Loucy (cell line): Measurements from ENCODE around the gene LMF1.
"Not testable (repeated sequence)": the region's sequence is repeated elsewhere in the genome, so short reads cannot be mapped to it uniquely, and the experiment has no call there.

ENCODE experiments used
- H2AFZ ChIP-seq: fragments of 200-600 bp; sonication (generic); 2 replicates; pipeline ENCODE4 v1.6.0; 2016; ENCODE audit warnings: antibody characterized with exemption, mild to moderate bottlenecking, low read length, moderate library complexity
- H3F3A ChIP-seq: fragments of 200-600 bp; 2 replicates; pipeline ENCODE4 v1.6.0; 2016; ENCODE audit warnings: antibody characterized with exemption, low read depth, mild to moderate bottlenecking
- H3K27me3 ChIP-seq: fragments of 200-600 bp; sonication (generic); 2 replicates; pipeline ENCODE4 v1.6.1; 2014; ENCODE audit warnings: low read length, mild to moderate bottlenecking; ENCODE audit not compliant: insufficient read depth, poor library complexity, severe bottlenecking
- H3K36me3 ChIP-seq: fragments of 200-600 bp; sonication (generic); 2 replicates; pipeline ENCODE4 v1.6.1; 2016; ENCODE audit warnings: low read length; ENCODE audit not compliant: insufficient read depth
- H3K4me1 ChIP-seq: fragments of 200-600 bp; sonication (generic); 2 replicates; pipeline ENCODE4 v1.5.1; 2014; ENCODE audit warnings: low read length, mild to moderate bottlenecking; ENCODE audit not compliant: insufficient read depth, poor library complexity, severe bottlenecking
- H3K4me2 ChIP-seq: fragments of 200-600 bp; sonication (generic); 2 replicates; pipeline ENCODE4 v1.6.0; 2014; ENCODE audit warnings: antibody characterized with exemption, low read length, low read depth, mild to moderate bottlenecking; ENCODE audit not compliant: poor library complexity, severe bottlenecking
- H3K4me3 ChIP-seq: fragments of 200-600 bp; sonication (generic); 2 replicates; pipeline ENCODE4 v1.5.1; 2014; ENCODE audit warnings: low read length, mild to moderate bottlenecking, mixed read lengths; ENCODE audit not compliant: poor library complexity, severe bottlenecking
- H3K79me2 ChIP-seq: fragments of 200-600 bp; sonication (generic); 2 replicates; pipeline ENCODE4 v1.6.1; 2014; ENCODE audit warnings: low read length; ENCODE audit not compliant: insufficient read depth
- H3K9ac ChIP-seq: fragments of 200-600 bp; sonication (generic); 2 replicates; pipeline ENCODE4 v1.6.0; 2014; ENCODE audit warnings: mild to moderate bottlenecking, low read depth, low read length, moderate library complexity; ENCODE audit not compliant: poor library complexity, severe bottlenecking
- H3K9me2 ChIP-seq: fragments of 200-600 bp; sonication (generic); replicated peaks from 2 replicates; pipeline ENCODE4 v1.6.1; 2016; ENCODE audit warnings: low read depth, low read length, mixed read lengths
- H3K9me3 ChIP-seq: fragments of 200-600 bp; sonication (generic); 2 replicates; pipeline ENCODE4 v1.6.1; 2014; ENCODE audit warnings: mild to moderate bottlenecking, antibody characterized with exemption, low read length, low read depth; ENCODE audit not compliant: insufficient read depth
- H4K20me1 ChIP-seq: fragments of 200-600 bp; sonication (generic); 2 replicates; pipeline ENCODE4 v1.6.0; 2014; ENCODE audit warnings: antibody characterized with exemption, low read length, mild to moderate bottlenecking; ENCODE audit not compliant: insufficient read depth, poor library complexity, severe bottlenecking
- CTCF ChIP-seq: fragments of 200-600 bp; sonication (generic); conservative IDR thresholded peaks from 2 replicates; pipeline ENCODE4 v1.5.1; 2014; ENCODE audit warnings: mild to moderate bottlenecking, antibody characterized with exemption, low read length
- EZH2phosphoT487 ChIP-seq: fragments of 200-600 bp; IDR thresholded peaks from 2 replicates; pipeline ENCODE4 v1.6.1; 2018; ENCODE audit warnings: antibody characterized with exemption, mild to moderate bottlenecking, moderate library complexity, borderline replicate concordance

LMF1 gene

GRCh38 chr16:884232-884631 is 86.6 kb downstream of the LMF1 start:
- no peaks in the 10 kb centered on the region for H3K79me2 ChIP-seq
- H4K20me1 ChIP-seq = no peaks in the 10 kb centered on the region
- no peak overlapping the region for H3K4me2 ChIP-seq
- H3K9me3 ChIP-seq = no peaks in the 10 kb centered on the region
- no peak overlapping the region for H3K4me3 ChIP-seq
- H3K9me2 ChIP-seq = no peaks in the 10 kb centered on the region
- H3K4me1 ChIP-seq = no peaks in the 10 kb centered on the region
- H3K36me3 ChIP-seq = no peaks in the 10 kb centered on the region
- H3K9ac ChIP-seq = no peak overlapping the region
- H3K27me3 ChIP-seq = no peaks in the 10 kb centered on the region
- H2AFZ ChIP-seq = no peak overlapping the region
- TF ChIP-seq CTCF (no peak), EZH2phosphoT487 (no peak)
- H3F3A ChIP-seq = no peaks in the 10 kb centered on the region

- TF ChIP-seq CTCF = no peak
- no peak for TF ChIP-seq EZH2phosphoT487
Observed at GRCh38 chr16:883781-884180, 87.0 kb downstream of the LMF1 start.

GRCh38 chr16:883340-883739 is 87.4 kb downstream of the LMF1 start:
- Histone ChIP-seq H4K20me1 (no peaks in the 10 kb centered on the region), H3K9me2 (no peaks in the 10 kb centered on the region), H3K79me2 (no peaks in the 10 kb centered on the region), H3K4me1 (no peaks in the 10 kb centered on the region), H3K9me3 (no peaks in the 10 kb centered on the region), H3K27me3 (no peaks in the 10 kb centered on the region), H2AFZ (no peak overlapping the region), H3K9ac (no peak overlapping the region), H3K4me2 (no peak overlapping the region), H3F3A (no peaks in the 10 kb centered on the region), H3K4me3 (no peak overlapping the region), H3K36me3 (no peaks in the 10 kb centered on the region)
- TF ChIP-seq EZH2phosphoT487 (no peak), CTCF (no peak)

More at GRCh38 chr16:883781-884180, 87.0 kb downstream of the LMF1 start:
- no peaks in the 10 kb centered on the region for H3F3A ChIP-seq
- H3K4me1 ChIP-seq = no peaks in the 10 kb centered on the region
- H3K4me2 ChIP-seq = no peak overlapping the region
- H3K4me3 ChIP-seq = no peak overlapping the region
- H3K79me2 ChIP-seq = no peaks in the 10 kb centered on the region
- no peak overlapping the region for H3K9ac ChIP-seq
- H3K9me3 ChIP-seq = no peaks in the 10 kb centered on the region
- H3K9me2 ChIP-seq = no peaks in the 10 kb centered on the region
- H2AFZ ChIP-seq = no peak overlapping the region
- H3K36me3 ChIP-seq = no peaks in the 10 kb centered on the region
- no peaks in the 10 kb centered on the region for H3K27me3 ChIP-seq
- H4K20me1 ChIP-seq = no peaks in the 10 kb centered on the region

GRCh38 chr16:882671-883070 is 88.1 kb downstream of the LMF1 start:
- H3K79me2 ChIP-seq, H2AFZ ChIP-seq, H3K4me3 ChIP-seq, H3K9ac ChIP-seq, H3K9me2 ChIP-seq, H3K27me3 ChIP-seq, H3K4me1 ChIP-seq, H3K9me3 ChIP-seq, H3K4me2 ChIP-seq, H3K36me3 ChIP-seq, H3F3A ChIP-seq, H4K20me1 ChIP-seq: not testable (repeated sequence)
